Ishikawa (cell line): ENCODE measurements around the gene RAB32.

ENCODE experiments used
- CEBPB ChIP-seq: IDR thresholded peaks from 2 replicates; pipeline ENCODE4 v1.6.1; 2012
- CREB1 ChIP-seq: IDR thresholded peaks from 2 replicates; pipeline ENCODE4 v1.6.1; 2012; ENCODE audit warnings: low read depth
- EGR1 ChIP-seq: IDR thresholded peaks from 2 replicates; pipeline ENCODE4 v1.6.1; 2012
- EP300 ChIP-seq: IDR thresholded peaks from 2 replicates; pipeline ENCODE4 v1.6.1; 2012; ENCODE audit warnings: borderline replicate concordance
- FOXM1 ChIP-seq: IDR thresholded peaks from 2 replicates; pipeline ENCODE4 v1.6.1; 2012; ENCODE audit warnings: low read depth, borderline replicate concordance
- MAX ChIP-seq: IDR thresholded peaks from 2 replicates; pipeline ENCODE4 v1.6.1; 2012
- NFIC ChIP-seq: IDR thresholded peaks from 2 replicates; pipeline ENCODE4 v1.6.1; 2012
- RAD21 ChIP-seq: IDR thresholded peaks from 2 replicates; pipeline ENCODE4 v1.6.1; 2012; ENCODE audit warnings: low read depth
- REST ChIP-seq: IDR thresholded peaks from 2 replicates; pipeline ENCODE4 v1.6.1; 2012; ENCODE audit warnings: low read depth, mild to moderate bottlenecking
- TAF1 ChIP-seq: IDR thresholded peaks from 2 replicates; pipeline ENCODE4 v1.6.1; 2012; ENCODE audit warnings: low read depth, mild to moderate bottlenecking
- TCF12 ChIP-seq: IDR thresholded peaks from 2 replicates; pipeline ENCODE4 v1.6.1; 2012; ENCODE audit warnings: low read depth
- TEAD4 ChIP-seq: IDR thresholded peaks from 2 replicates; pipeline ENCODE4 v1.6.1; 2012
- USF1 ChIP-seq: IDR thresholded peaks from 2 replicates; pipeline ENCODE4 v1.6.1; 2012
- YY1 ChIP-seq: IDR thresholded peaks from 2 replicates; pipeline ENCODE4 v1.6.1; 2012; ENCODE audit warnings: low read depth
- ZBTB7A ChIP-seq: IDR thresholded peaks from 2 replicates; pipeline ENCODE4 v1.6.1; 2012; ENCODE audit warnings: low read depth

RAB32 gene

GRCh38 chr6:146593986-146594385 lies 50.4 kb downstream of the RAB32 start:
- TF ChIP-seq TAF1: no peak
- no peak for TF ChIP-seq USF1
- TF ChIP-seq FOXM1: no peak
- no peak for TF ChIP-seq YY1
- TF ChIP-seq CEBPB: no peak
- TF ChIP-seq EGR1: no peak
- no peak for TF ChIP-seq TCF12
- TF ChIP-seq REST: no peak
- no peak for TF ChIP-seq CREB1
- no peak for TF ChIP-seq ZBTB7A
- TF ChIP-seq TEAD4: no peak
- no peak for TF ChIP-seq EP300
- no peak for TF ChIP-seq NFIC
- TF ChIP-seq MAX: no peak
- TF ChIP-seq RAD21: no peak

DNA sequence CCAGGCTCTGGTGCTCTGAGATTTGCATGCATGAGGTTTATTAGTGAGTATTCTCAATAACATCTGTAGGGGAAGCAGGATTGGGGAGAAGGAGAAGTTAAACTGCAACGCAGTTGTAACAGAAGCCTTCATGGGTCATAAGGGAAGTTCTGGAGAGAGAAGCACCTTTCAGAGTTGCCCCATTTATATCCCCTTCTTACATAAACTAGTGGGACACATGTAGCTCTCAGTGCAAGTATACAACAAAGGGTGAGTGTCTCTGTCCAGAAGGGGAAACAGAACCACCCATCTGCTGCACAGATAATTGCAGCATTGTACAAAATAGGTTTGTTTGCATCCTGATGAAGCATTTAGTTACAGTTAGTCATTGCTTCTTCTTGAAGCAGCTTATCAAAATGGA lies 50.9 kb downstream of the RAB32 start:
- TF ChIP-seq TAF1: no peak
- no peak for TF ChIP-seq YY1
- no peak for TF ChIP-seq EP300
- TF ChIP-seq USF1: no peak
- no peak for TF ChIP-seq CREB1

GRCh38 chr6:146595972-146596731 lies 52.5 kb downstream of the RAB32 start:
- no peak for TF ChIP-seq MAX
- TF ChIP-seq YY1: no peak

DNA sequence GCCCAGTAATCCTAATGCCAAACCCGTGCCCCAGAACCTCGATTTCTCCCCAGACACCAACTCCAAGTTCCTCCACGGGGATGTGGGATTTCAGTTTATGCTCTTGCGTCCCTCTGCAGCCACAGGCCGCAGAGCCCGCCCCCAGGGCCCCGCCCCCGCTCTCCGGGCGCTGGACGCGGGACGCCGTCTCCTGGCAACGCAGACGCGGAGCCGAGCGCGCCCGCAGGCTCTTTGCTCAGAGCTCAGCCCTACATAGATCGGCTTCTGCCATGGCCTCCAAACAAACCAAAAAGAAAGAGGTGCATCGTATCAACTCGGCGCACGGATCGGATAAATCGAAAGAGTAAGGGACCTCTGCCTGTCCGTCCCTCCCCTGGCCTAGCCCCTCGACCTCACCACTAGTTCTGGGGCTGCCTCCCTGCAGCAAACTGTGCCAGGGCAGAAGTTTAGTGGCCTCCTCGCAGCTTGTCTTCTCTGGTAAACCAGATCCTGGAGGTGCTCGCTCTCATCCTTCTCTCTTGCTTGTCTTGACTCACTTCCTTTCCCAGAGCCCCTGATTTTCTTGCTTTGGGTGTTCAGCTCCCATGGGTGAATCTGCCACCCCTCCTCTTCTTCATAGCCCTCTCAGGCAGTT lies 55.3 kb downstream of the RAB32 start, which contains the start of gene ADGB:
ADGB (plus strand) TSS at position 201 of the 634 bp plus-strand sequence; CDS start at position 270, 69 bp downstream.
- no peak for TF ChIP-seq REST
- no peak for TF ChIP-seq TAF1
- no peak for TF ChIP-seq ZBTB7A
- no peak for TF ChIP-seq CEBPB
- TF ChIP-seq RAD21: no peak
- TF ChIP-seq USF1: no peak
- TF ChIP-seq MAX: no peak
- no peak for TF ChIP-seq NFIC
- no peak for TF ChIP-seq YY1
- TF ChIP-seq TEAD4: no peak
- TF ChIP-seq EGR1: no peak
- no peak for TF ChIP-seq TCF12
- no peak for TF ChIP-seq CREB1
- no peak for TF ChIP-seq FOXM1
- TF ChIP-seq EP300: no peak

DNA sequence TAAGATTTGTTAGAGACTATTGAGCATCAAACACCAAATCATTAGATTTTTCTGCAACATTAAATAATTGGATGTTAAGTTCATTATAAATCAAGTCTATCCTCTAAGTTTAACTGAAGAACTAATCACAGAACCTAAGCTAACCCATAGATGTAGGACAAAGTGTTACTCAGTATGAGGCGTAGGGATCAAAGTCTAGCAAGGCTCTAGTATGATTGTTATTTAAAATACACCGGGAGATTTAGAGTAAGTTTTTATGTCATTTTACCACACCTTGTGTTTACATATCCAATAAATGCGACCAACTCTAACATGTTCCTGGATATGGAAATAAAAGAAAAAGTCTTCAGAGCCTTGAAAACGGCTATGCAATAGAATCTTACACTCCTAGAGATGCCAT lies 57.7 kb downstream of the RAB32 start:
- TF ChIP-seq REST: no peak
- no peak for TF ChIP-seq RAD21
- TF ChIP-seq NFIC: no peak
- no peak for TF ChIP-seq MAX
- no peak for TF ChIP-seq TEAD4
- TF ChIP-seq CREB1: no peak
- no peak for TF ChIP-seq ZBTB7A
- no peak for TF ChIP-seq CEBPB
- no peak for TF ChIP-seq YY1
- no peak for TF ChIP-seq TCF12
- no peak for TF ChIP-seq EGR1
